Cardiac fibroblast (primary cell): ENCODE measurements around the gene OBSCN.

Experiments used
- DNase-seq, 2 donors: peaks; one replicate each; pipeline versions ENCODE4 v3.0.0 to v3.0.0-alpha.2; 2010; ENCODE audit warnings: low read depth in 2 of 2
- H3K4me3 ChIP-seq, 2 donors: replicated peaks in 1 of 2; 1 replicate in 1 of 2; 2 replicates in 1 of 2; pipeline ENCODE4 v1.5.1; 2011; ENCODE audit warnings: low read depth in 2 of 2, low read length in 2 of 2, mild to moderate bottlenecking in 2 of 2, moderate library complexity in 1 of 2
- CTCF ChIP-seq: IDR thresholded peaks from one replicate; pipeline ENCODE4 v1.5.1; 2011; ENCODE audit warnings: low read depth, mild to moderate bottlenecking, low read length, inconsistent platforms

The OBSCN gene

GRCh38 chr1:228283043-228283371 lies 75.2 kb downstream of the OBSCN start:
- no peak for TF ChIP-seq CTCF

GRCh38 chr1:228283476-228284147 lies 75.8 kb downstream of the OBSCN start:
- DNase-seq, result no peak
- no peak overlapping the region for H3K4me3 ChIP-seq
- no peak for TF ChIP-seq CTCF

More at GRCh38 chr1:228283043-228283371, 75.2 kb downstream of the OBSCN start:
- H3K4me3 ChIP-seq, result no peak overlapping the region
- DNase-seq, result no peak

- TF ChIP-seq CTCF, result no peak
- no peak overlapping the region for H3K4me3 ChIP-seq
- DNase-seq, result no peak
These were observed 76.3 kb downstream of the OBSCN start for GRCh38 chr1:228284148-228284495.

- no peak overlapping the region for H3K4me3 ChIP-seq
- no peak for DNase-seq
These were observed 76.7 kb downstream of the OBSCN start for GRCh38 chr1:228284521-228284920.

GRCh38 chr1:228285661-228286504 lies 78.0 kb downstream of the OBSCN start:
- H3K4me3 ChIP-seq, result no peak overlapping the region
- TF ChIP-seq CTCF, result no peak
- DNase-seq, result no peak

More at GRCh38 chr1:228284521-228284920, 76.7 kb downstream of the OBSCN start:
- TF ChIP-seq CTCF, result no peak

- H3K4me3 ChIP-seq, result no peak overlapping the region
- no peak for TF ChIP-seq CTCF
- DNase-seq, result no peak
These were observed 78.9 kb downstream of the OBSCN start for GRCh38 chr1:228286505-228287417.
